HG03139 (cell line): Measurements from ENCODE around the gene SPNS2.

Experiments used
- ATAC-seq: cut with Tn5 transposase; IDR thresholded peaks from one replicate; pipeline ENCODE4 v1.9.1; 2021; ENCODE audit not compliant: unreplicated experiment

SPNS2 gene

DNA sequence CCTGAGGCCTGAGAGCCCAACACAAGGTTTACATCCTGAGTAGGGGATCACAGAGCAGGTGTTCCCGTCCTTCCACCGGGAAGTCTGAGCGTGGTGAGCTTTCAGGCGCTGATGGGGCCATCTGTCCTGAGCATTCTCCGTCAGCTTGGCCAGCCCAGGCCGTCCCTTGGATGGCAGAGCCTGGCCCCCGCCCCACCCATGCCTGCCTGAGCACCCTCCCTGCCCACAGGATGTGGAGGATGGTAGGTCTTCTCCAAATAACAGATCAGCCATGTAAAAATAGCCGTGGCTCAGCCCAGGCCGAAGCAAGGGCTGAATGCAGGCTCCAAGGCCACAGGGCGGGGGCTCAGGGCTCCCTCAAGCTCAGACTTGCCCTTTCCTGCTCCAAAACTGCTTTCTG lies 20.2 kb downstream of the SPNS2 start:
- ATAC-seq: no peak

DNA sequence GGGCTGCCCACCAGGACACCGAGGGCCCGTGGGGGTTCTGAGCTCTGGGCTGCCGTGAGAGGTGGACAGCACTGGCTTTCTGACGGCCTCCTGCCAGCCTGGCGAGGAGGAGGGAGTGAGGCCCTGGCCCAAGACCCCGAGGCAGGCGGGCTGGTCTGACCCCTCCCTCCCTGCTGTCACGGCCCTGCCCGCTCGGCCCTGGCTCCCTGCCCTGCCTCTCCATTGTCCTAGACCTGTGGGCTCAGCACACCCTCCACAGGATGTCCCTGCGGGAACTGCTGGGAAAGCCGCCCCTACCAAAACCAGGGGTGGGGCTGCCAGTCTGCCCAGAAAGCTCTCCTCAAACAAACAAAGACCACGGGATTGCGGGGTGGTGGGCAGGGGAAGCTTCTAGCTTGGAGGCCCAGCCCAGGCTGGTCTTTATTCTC lies 20.7 kb downstream of the SPNS2 start:
- no peak for ATAC-seq

DNA sequence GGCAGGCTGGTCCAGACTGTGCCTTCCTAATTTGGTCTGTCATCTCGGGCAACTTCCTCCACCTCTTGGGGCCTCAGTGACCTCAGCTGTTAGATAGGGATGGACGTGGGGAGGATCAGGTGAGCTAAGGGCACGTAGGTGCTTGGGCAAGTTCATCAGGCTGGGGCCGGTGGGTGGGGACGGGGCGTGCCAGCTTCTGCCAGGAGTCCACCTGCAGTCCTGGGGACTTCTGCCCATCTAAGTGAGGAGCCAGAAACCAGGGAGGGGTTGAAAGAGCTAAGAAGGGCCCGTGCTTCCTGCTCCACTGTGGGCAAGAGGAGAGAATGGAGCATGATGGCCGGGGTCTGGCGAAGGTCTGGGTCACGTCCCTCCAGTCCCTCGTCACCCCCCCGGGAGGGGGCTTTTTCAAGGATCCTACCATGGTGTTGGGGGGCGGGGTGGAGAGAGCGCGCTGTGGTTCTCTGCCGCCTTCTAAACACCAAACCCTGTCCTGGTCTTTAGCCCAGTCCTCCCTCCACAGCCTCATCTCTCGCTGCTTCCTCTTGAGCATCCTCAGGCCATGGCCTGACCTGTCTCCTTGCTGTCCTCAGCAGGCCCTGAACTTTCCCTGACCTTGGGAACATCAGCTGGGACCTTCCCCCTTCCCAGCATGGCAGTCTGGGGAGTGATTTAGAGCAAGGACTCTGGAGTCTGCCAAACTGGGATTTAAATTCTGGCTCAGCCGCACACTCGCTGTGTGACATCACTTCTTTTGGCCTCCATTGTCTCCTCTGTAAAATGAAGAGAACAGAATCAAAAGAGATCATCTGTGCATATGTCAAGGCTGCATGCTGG lies 21.6 kb downstream of the SPNS2 start:
- no peak for ATAC-seq

DNA sequence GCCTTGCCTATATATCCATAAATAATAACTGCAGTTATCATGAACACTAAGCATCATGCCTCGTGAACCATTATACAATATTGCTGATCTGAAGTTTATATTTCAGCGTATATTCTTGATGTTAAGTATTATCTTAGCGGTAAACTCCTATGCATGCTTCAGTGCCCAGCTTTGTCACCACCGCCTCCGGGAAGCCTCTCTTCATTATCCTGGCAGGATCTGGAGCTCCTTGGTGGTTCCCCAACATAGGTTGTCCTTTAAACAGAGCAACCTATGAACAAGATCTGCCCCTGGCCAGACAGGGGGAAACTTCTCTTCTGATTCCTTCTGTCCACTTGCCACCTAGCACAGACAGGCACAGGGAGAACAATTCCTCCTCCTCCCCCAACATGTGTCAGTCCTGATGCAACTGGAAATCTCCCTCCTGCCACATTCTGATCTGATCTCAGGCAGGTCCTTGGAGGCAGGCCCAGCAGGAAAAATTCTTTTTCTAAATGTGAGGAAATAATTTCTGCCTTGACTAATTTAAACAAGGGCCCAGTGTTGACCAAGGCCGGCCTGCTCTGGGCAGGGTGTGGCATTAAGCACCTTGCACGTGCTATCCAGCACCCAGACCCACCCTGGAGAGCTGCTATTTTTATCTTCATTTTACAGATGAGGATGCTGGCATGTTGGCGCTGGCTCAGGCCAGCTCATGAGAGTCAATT lies 22.4 kb downstream of the SPNS2 start:
- no peak for ATAC-seq

DNA sequence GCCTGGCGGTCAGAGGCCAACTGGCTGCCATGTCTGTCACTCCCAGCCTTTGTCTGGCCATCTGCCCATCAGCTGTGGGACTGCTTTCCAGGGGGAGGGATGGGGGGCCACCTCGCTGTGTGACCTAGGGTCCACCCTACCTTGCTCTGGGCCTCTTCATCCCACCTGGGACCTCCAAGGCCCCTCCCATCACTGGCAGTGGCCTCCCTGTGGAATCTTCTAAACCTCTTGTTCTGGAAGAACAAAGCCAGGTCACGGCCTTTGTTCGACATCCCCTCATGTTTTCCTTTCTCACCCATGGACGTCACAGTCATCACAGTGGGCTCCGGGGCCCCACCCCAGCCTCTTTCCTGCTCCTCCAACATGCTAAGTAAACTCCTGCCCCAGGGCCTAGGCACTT lies 24.0 kb downstream of the SPNS2 start:
- ATAC-seq: no peak

DNA sequence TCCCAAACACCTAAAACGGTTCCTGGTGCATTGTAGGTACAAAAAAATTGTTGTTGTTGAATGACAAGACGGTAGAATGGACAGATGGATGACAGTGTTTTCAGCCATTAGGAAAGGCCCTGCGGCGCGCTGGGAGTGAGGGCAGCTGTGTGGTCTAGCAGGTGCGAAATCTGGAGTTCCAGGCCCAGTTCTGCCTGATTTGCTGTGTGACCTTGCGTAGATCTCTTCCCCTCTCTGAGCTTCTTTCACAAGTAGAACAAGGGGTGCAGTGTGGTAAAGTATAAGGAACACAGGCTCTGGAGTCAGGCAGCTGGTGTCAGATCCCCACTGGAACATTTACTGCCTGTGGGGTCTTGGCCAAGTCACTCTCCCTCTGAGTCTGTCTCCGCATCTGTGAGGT lies 25.3 kb downstream of the SPNS2 start:
- ATAC-seq: no peak

DNA sequence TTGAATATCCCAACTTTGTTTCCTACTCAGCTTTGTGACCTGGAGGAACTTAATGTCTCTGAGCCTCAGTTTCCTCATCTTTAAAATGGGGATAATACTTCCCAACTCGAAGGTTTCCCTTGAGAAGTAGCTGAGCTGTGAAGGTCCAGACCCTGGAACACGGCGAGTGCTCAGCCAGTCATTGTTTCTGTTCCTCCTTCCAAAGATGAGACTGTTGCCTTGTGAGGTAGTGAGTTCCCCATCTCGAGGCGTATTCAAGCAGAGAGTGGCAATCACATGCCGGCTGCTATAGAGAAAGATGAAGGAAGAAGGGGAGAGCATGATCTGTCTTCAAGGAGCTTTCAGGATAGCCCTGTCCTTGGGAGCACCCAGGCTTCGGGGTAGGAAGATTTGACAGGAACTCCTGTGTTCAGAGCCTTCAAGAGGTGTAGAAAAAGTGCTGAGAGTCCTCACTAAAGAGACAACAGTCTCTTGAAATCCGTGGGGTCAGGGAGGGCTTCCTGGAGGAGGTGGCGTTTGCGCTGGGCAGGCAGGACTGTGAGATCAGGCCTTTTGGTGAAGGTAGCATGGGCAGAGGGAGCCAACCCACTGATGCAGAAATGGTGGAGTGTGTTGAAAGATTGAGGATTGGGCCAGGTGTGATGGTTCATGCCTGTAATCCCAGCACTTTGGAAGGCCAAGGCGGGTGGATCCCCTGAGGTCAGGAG lies 27.2 kb downstream of the SPNS2 start:
- no peak for ATAC-seq

DNA sequence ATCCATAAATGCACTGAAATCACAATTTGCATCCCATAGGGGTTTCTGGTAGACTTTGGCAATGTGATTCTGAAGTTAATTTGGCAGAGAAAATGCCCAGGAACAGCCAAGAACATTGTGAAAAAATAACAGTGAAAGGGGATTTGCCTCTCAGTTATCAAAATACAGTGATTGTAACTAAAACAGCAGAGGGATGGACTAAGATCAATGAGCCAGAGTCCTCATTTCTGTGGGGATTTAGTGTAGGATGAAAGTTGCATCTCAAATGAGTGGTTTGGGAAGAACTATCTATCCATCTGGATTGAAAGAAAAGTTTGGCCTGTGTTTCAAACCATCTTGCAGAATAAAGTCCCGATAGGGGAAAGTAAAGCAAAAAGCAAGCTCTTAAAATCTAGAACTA lies 28.5 kb downstream of the SPNS2 start:
- no peak for ATAC-seq

DNA sequence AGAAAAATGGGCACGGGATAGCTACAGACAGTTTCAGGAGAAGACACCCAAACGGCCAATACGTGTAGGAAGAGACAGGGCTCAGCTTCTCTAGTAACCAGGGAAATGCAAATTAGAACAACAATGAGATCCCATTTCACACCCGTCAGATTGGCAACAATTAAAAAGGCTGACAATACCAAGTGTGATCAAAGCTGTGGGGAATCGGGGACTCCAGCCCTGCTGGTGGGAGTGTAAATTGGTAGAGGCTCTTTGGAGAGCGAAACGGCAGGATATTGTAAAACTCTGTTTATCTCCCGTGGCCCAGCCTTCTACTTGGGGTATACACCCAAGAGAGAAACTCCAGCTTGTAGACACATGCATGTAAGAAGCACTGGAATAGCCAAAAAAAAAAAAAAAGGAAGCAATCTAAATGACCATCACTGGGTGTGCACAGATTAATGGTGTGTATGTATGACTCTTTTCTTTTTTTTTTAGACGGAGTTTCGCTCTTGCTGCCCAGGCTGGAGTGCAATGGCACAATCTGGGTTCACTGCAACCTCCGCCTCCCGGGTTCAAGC lies 29.0 kb downstream of the SPNS2 start:
- no peak for ATAC-seq

DNA sequence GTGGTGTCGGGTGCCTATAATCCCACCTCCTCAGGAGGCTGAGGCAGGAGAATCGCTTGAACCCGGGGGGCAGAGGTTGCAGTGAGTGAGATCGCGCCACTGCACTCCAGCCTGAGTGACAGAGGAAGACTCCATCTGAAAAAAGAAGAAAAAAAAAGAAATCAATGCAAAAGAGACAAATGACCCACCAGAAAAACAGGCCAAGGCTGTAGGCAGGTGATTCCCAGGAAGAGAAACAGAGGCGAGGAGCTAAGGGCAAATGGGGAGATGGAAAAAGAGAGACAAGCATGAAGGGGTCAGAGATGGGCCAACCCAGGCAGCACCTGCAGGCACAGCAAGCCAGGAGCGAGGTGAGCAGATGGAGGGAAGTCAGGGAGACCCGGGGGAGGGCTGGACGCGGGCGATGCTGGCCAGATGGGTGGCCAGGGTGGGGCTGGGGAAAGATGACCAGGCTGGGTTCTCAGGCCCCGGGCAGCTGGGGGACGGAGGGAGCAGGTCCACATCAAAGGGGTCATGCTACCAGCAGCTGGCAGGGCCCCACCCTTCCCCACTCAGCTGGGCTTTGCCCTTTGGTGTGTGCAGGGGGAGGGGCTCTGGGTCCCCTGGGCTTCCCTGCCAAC lies 31.0 kb downstream of the SPNS2 start:
- ATAC-seq: no peak

DNA sequence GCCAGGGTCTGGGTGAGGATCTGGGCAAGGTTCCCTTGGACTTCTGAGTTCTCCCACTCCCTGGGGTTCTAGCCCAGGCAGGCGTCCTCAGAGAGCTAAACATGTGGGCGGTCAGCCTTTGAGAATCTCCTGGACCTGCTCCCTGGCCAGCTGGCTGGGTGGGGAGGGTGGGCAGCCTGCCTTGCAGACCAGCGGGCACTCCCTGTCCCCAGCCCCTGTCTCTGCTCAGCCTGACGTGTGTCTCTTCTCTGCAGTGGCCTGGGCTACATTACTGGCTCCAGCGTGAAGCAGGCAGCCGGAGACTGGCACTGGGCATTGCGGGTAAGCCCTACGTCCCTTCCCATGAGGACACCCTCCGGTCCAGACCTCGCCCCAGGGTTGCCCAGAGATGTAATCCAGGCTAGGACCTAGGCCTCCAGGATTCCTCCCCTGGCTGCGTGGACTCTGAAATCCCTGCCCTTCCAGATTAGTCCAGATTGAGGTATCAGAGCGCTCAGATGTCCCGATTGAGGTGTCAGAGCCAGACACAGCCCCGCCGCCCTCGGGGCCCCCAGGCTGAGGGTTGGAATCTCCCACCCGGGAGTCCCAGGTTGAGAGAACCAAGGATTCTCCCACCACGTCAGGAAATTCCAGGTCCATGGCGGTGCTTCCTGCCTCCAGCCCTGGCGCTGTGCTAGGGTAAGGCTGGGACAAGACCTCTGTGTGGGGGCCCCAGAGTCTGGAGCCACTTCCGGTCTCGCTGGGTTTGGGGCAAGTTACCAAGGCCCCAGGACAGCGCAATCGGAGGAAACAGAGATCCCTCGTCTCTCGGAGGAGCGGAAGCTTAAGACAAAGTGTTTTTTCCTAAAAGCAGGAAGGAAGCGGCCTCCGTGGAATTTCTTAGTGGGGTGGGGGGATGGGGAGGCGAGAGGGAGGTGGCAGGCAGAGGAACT lies 32.4 kb downstream of the SPNS2 start:
- ATAC-seq: no peak

DNA sequence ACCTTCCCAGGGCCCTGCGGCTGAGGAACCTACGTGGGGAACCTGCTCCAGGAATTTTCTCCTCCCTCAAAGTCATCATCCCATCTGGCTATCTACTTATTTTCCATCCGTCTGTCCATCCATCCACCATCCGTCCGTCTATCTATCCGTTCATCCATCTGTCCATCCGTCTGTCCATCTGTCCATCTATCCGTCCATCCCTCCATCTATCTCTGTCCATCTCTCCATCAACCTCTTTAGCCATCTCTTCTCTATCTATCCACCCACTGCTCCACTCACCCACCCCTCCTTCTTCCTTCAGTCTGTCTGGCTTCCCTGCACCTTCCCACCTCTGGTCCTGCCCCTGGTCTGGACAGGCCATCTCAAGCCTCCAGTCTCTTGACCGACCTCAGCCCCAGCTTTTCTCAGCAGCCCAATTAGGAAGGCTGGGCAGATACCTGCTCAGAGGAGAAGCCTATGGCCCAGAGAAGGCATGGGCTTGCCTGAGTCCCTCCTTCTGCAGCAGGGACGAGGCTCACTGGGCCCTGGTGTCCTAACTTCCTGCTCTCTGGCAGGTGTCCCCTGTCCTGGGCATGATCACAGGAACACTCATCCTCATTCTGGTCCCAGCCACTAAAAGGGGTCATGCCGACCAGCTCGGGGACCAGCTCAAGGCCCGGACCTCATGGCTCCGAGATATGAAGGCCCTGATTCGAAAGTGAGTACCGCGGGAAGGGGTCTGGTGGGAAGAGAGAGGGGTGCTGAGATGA lies 33.5 kb downstream of the SPNS2 start:
- no peak for ATAC-seq

DNA sequence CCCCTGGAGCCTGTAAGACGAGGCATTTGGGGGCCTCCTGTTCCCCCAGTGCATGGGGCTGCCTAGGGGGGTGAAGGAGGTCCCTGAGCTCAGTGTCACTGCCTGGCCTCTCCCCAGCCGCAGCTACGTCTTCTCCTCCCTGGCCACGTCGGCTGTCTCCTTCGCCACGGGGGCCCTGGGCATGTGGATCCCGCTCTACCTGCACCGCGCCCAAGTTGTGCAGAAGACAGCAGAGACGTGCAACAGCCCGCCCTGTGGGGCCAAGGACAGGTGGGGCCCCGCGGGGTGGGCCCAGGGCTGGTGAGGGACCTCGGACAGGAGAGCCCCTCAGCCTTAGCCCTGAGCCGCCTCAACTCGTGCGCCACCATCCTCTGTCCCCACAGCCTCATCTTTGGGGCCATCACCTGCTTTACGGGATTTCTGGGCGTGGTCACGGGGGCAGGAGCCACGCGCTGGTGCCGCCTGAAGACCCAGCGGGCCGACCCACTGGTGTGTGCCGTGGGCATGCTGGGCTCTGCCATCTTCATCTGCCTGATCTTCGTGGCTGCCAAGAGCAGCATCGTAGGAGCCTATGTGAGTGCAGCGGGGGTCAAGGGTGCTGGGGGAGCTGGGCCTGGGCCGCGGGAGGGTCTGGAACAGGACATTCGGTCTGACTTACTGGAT lies 34.3 kb downstream of the SPNS2 start:
- no peak for ATAC-seq

DNA sequence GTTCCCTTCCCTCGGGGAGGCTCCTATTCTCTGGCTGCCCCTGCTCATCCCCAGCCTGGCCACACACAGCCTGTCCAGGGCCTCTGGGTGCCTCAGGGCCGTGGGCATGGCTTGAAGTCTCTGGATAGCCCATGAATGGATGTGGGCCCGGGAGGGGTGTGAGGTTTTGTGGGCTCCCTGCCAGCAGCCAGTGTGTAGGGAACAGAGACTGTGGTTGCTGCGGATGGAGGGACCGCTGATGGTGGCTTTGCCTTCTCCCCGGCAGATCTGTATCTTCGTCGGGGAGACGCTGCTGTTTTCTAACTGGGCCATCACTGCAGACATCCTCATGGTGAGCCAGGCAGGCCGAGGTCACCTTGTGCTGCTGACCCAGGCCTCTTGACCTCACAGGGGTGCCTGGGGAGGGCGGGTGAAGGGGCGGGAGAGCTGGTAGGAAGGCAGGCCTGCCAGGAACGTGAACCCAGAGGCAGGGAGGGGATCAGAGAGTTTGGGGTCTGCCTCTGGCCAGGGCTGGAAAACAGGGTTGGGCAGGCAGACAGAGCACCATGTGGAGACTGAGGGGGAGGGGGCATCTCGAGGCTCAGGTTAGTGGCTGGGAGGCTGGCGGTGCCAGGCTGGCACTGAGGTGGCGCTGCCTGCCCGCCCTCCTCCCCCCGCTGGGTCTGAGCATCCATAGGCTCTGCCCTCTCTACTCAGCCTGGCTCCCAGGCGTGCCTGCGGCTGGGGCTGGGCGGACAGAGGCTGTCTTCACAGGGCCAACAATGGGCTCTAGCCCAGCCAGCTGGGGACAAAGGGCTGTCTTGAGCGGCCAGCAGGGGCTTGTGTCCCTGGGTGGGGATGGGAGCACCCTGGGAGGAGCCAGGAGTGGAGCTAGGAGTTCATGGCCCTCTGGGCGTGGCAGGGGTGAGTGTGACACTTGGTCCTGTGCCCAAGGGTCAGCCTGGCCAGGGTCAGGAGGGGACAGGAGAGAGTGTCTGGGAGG lies 35.1 kb downstream of the SPNS2 start:
- ATAC-seq: no peak

DNA sequence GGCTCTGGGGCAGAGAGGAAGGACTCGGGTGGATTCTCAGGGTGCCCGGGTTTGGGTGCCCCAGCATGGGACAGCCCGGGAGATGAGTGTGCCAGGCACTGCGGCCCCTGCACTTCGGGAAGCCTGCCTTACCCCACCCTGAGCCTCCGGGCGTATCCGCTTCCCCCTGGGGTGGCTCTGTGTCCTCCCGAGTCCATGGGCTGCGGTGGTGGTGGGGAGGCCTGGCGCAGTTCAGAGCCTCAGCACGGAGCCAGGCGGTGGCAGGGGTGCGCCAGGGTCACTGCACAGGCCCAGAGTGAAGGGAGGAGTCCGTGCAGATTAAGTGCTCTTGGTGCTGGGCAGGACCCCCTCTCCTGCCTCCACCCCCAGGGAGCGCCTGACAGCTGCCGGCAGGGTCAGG lies 35.8 kb downstream of the SPNS2 start:
- no peak for ATAC-seq

DNA sequence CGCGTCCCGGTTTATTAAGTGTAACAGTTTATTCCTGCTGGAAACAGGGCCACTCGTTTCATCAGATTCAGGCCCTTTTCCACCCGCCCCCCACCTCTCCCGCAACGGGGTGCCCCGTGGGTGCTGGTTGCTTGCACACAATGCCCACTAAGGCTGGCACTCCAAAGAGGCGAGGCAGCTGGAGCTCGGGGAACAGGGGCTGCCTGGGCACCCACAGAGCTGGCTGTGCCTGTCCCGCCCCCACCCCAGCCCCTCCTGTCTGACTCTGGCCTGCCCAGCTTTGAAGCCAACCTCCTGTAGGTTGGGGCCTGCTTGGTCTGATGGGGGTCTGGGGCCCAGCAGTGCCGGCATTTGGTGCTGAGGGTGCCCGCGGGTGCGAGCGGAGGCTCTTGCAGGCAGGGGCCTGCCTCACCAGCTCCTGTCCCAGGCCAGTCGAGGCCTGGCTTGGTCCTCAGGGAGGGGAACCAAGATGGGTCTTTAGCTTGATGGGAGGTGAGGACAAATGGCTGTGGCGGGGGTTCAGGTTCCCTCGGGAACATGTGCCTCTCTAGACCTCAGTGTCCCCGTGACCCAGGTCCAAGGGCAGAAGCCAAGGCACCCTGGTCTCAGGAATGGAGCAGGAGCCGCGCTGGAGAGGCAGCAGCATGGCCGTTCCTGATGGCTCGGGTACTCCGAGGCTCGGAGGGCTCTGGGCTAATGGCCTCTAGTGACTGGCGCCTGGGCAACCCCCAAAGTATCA lies 36.4 kb downstream of the SPNS2 start:
- ATAC-seq: no peak

DNA sequence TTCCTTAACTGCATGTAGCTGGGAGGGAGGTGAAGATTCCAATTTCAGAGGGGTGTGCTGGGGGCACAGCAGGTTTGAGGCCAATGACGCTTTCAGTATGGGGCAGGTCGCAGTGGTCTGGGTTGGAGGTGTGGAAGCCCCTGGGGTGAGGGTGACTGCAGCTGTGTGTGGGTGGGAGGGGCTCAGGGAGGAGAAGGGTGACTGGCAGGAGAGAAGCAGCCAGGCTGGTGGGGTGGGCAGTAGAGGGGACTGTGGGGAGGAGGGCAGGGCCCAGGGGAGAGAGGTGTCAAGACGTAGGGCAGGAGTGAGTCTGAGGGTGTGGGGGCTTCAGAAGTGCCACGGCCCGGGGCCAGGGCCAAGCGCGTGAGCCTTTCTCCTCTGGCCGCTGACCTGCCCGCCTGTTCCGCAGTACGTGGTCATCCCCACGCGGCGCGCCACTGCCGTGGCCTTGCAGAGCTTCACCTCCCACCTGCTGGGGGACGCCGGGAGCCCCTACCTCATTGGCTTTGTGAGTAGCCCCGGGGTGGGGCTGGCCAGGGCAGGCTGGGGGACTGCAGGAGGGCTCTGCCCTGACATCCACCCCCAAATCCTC lies 37.1 kb downstream of the SPNS2 start:
- no peak for ATAC-seq
